DOHH2 (cell line): ENCODE data around the gene CD151.

Source experiments
- H3F3A ChIP-seq: fragments of 200-600 bp; sonication (generic), shearing (Covaris generic); 2 replicates; pipeline ENCODE4 v1.6.0; 2016; ENCODE audit warnings: antibody characterized with exemption, mild to moderate bottlenecking; ENCODE audit not compliant: control insufficient read depth, insufficient read depth
- H3K27ac ChIP-seq: fragments of 200-600 bp; sonication (generic); 2 replicates; pipeline ENCODE4 v1.5.1; 2014; ENCODE audit warnings: low read depth, mild to moderate bottlenecking, low read length, moderate library complexity
- H3K27me3 ChIP-seq: fragments of 200-600 bp; sonication (generic); 2 replicates; pipeline ENCODE4 v1.6.1; 2014; ENCODE audit warnings: mild to moderate bottlenecking, low read length, mixed read lengths; ENCODE audit not compliant: control insufficient read depth
- H3K36me3 ChIP-seq: fragments of 200-600 bp; sonication (generic); 2 replicates; pipeline ENCODE4 v1.6.1; 2014; ENCODE audit warnings: mild to moderate bottlenecking, low read length, moderate library complexity, mixed read lengths; ENCODE audit not compliant: control insufficient read depth
- H3K4me1 ChIP-seq: fragments of 200-600 bp; sonication (generic); 2 replicates; pipeline ENCODE4 v1.6.1; 2014; ENCODE audit warnings: mild to moderate bottlenecking, low read length, mixed read lengths; ENCODE audit not compliant: control insufficient read depth
- H3K4me2 ChIP-seq: fragments of 200-600 bp; sonication (generic); 2 replicates; pipeline ENCODE4 v1.6.0; 2014; ENCODE audit warnings: mild to moderate bottlenecking, low read length, moderate library complexity
- H3K4me3 ChIP-seq: fragments of 200-600 bp; sonication (generic); 2 replicates; pipeline ENCODE4 v1.5.1; 2014; ENCODE audit warnings: mild to moderate bottlenecking, low read length, mixed read lengths
- H3K79me2 ChIP-seq: fragments of 200-600 bp; sonication (generic); 2 replicates; pipeline ENCODE4 v1.6.1; 2014; ENCODE audit warnings: mild to moderate bottlenecking, low read length, mixed read lengths; ENCODE audit not compliant: control insufficient read depth
- H3K9me2 ChIP-seq: fragments of 200-600 bp; sonication (generic); replicated peaks from 2 replicates; pipeline ENCODE4 v1.6.1; 2014; ENCODE audit warnings: mild to moderate bottlenecking, low read length, mixed read lengths; ENCODE audit not compliant: control insufficient read depth
- H3K9me3 ChIP-seq: fragments of 200-600 bp; sonication (generic); 2 replicates; pipeline ENCODE4 v1.6.1; 2014; ENCODE audit warnings: antibody characterized with exemption, low read length, mixed read lengths; ENCODE audit not compliant: control insufficient read depth, insufficient read depth
- H4K20me1 ChIP-seq: fragments of 200-600 bp; sonication (generic); 2 replicates; pipeline ENCODE4 v1.6.0; 2014; ENCODE audit warnings: low read depth, mild to moderate bottlenecking, antibody characterized with exemption, low read length, moderate library complexity; ENCODE audit not compliant: control insufficient read depth, insufficient read depth
- CTCF ChIP-seq: fragments of 200-600 bp; sonication (generic); IDR thresholded peaks from one replicate; pipeline ENCODE4 v1.5.1; 2014; ENCODE audit warnings: antibody characterized with exemption, mild to moderate bottlenecking, low read depth, low read length; ENCODE audit not compliant: poor library complexity, severe bottlenecking
- EZH2phosphoT487 ChIP-seq: fragments of 200-600 bp; sonication (generic); IDR thresholded peaks from 2 replicates; pipeline ENCODE4 v1.6.1; 2017; ENCODE audit warnings: borderline replicate concordance, mild to moderate bottlenecking, antibody characterized with exemption, low read length, moderate library complexity, mixed read lengths

Gene CD151

GRCh38 chr11:862696-863022 is 29.9 kb downstream of the CD151 start:
- Histone ChIP-seq H3K36me3 (no peaks in the 10 kb centered on the region), H3K4me3 (no peak overlapping the region), H3K4me2 (no peak overlapping the region), H3K9me3 (no peaks in the 10 kb centered on the region), H4K20me1 (no peaks in the 10 kb centered on the region), H3K27ac (no peak overlapping the region), H3K79me2 (no peaks in the 10 kb centered on the region), H3K27me3 (no peaks in the 10 kb centered on the region), H3K4me1 (no peaks in the 10 kb centered on the region), H3F3A (no peaks in the 10 kb centered on the region), H3K9me2 (no peaks in the 10 kb centered on the region)
- TF ChIP-seq CTCF, result no peak
- TF ChIP-seq EZH2phosphoT487, result no peak

GRCh38 chr11:863023-863909 is 30.5 kb downstream of the CD151 start:
- H3K4me3 ChIP-seq, result no peak overlapping the region
- H3K79me2 ChIP-seq, result no peaks in the 10 kb centered on the region
- no peaks in the 10 kb centered on the region for H3K9me2 ChIP-seq
- H3K4me2 ChIP-seq, result no peak overlapping the region
- TF ChIP-seq CTCF (no peak), EZH2phosphoT487 (no peak)
- no peaks in the 10 kb centered on the region for H3K9me3 ChIP-seq
- no peaks in the 10 kb centered on the region for H4K20me1 ChIP-seq
- H3K36me3 ChIP-seq, result no peaks in the 10 kb centered on the region
- no peaks in the 10 kb centered on the region for H3K4me1 ChIP-seq
- H3K27me3 ChIP-seq, result no peaks in the 10 kb centered on the region
- H3K27ac ChIP-seq, result no peak overlapping the region
- H3F3A ChIP-seq, result no peaks in the 10 kb centered on the region

- H3K36me3 ChIP-seq, result no peaks in the 10 kb centered on the region
- no peaks in the 10 kb centered on the region for H3K9me2 ChIP-seq
- no peaks in the 10 kb centered on the region for H3K27me3 ChIP-seq
- no peaks in the 10 kb centered on the region for H3K79me2 ChIP-seq
- no peak overlapping the region for H3K4me2 ChIP-seq
- no peak for TF ChIP-seq EZH2phosphoT487
- no peak for TF ChIP-seq CTCF
- no peaks in the 10 kb centered on the region for H4K20me1 ChIP-seq
- H3K4me1 ChIP-seq, result no peaks in the 10 kb centered on the region
- no peaks in the 10 kb centered on the region for H3F3A ChIP-seq
- H3K27ac ChIP-seq, result no peak overlapping the region
- no peak overlapping the region for H3K4me3 ChIP-seq
- no peaks in the 10 kb centered on the region for H3K9me3 ChIP-seq
Measured at GRCh38 chr11:863910-864827, 31.4 kb downstream of the CD151 start.
